ENCODE results near the gene C1GALT1.
A peak's percentile ranks its signal among the peaks of the same experiment; 100 is the strongest.

Gene C1GALT1

GRCh38 chr7:7202375-7202720 lies 20.0 kb downstream of the C1GALT1 start:
- no peak for DNase-seq

GRCh38 chr7:7203813-7204575 lies 21.6 kb downstream of the C1GALT1 start:
- no peak for DNase-seq

- no peak for DNase-seq
Observed at GRCh38 chr7:7207876-7208275, 25.5 kb downstream of the C1GALT1 start.

- DNase-seq, result no peak
Observed at GRCh38 chr7:7208520-7208919, 26.2 kb downstream of the C1GALT1 start.

- DNase-seq, result no peak
Observed at GRCh38 chr7:7209412-7210050, 27.2 kb downstream of the C1GALT1 start.

- no peak for DNase-seq
Observed at GRCh38 chr7:7210475-7211237, 28.3 kb downstream of the C1GALT1 start.

GRCh38 chr7:7212612-7213011 lies 30.3 kb downstream of the C1GALT1 start:
- DNase-seq, result no peak

- DNase-seq, result peak; percentile 50
Observed at GRCh38 chr7:7214398-7215347, 32.3 kb downstream of the C1GALT1 start.

- no peak for DNase-seq
Observed at GRCh38 chr7:7216279-7216678, 33.9 kb downstream of the C1GALT1 start.

GRCh38 chr7:7219216-7219615 lies 36.9 kb downstream of the C1GALT1 start:
- no peak for DNase-seq

GRCh38 chr7:7220821-7221220 lies 38.5 kb downstream of the C1GALT1 start:
- no peak for DNase-seq

GRCh38 chr7:7221599-7222038 lies 39.3 kb downstream of the C1GALT1 start:
- no peak for DNase-seq

GRCh38 chr7:7223250-7223649 lies 40.9 kb downstream of the C1GALT1 start:
- DNase-seq, result no peak

GRCh38 chr7:7226407-7226806 lies 44.1 kb downstream of the C1GALT1 start:
- no peak for DNase-seq

- DNase-seq, result no peak
Observed at GRCh38 chr7:7228472-7228871, 46.1 kb downstream of the C1GALT1 start.

GRCh38 chr7:7228967-7229366 lies 46.6 kb downstream of the C1GALT1 start:
- no peak for DNase-seq

GRCh38 chr7:7231000-7231399 lies 48.7 kb downstream of the C1GALT1 start:
- no peak for DNase-seq

- no peak for DNase-seq
Observed at GRCh38 chr7:7231865-7232264, 49.5 kb downstream of the C1GALT1 start.

- no peak for DNase-seq
Observed at GRCh38 chr7:7235347-7235746, 53.0 kb downstream of the C1GALT1 start.

GRCh38 chr7:7236041-7236440 lies 53.7 kb downstream of the C1GALT1 start:
- DNase-seq, result no peak

GRCh38 chr7:7237201-7237977 lies 55.0 kb downstream of the C1GALT1 start:
- DNase-seq, result no peak

GRCh38 chr7:7237978-7238267 lies 55.6 kb downstream of the C1GALT1 start:
- no peak for DNase-seq
